ENCODE results near the gene GRAMD2A. TPM values are rescaled to one million over a fixed set of nuclear protein-coding genes. Genes with fewer than 3 reads are reported as not detected.

Gene GRAMD2A
- total RNA-seq, 4 donors from 2014 or later = 0.67 to 4.1 TPM; not detected in 2

DNA sequence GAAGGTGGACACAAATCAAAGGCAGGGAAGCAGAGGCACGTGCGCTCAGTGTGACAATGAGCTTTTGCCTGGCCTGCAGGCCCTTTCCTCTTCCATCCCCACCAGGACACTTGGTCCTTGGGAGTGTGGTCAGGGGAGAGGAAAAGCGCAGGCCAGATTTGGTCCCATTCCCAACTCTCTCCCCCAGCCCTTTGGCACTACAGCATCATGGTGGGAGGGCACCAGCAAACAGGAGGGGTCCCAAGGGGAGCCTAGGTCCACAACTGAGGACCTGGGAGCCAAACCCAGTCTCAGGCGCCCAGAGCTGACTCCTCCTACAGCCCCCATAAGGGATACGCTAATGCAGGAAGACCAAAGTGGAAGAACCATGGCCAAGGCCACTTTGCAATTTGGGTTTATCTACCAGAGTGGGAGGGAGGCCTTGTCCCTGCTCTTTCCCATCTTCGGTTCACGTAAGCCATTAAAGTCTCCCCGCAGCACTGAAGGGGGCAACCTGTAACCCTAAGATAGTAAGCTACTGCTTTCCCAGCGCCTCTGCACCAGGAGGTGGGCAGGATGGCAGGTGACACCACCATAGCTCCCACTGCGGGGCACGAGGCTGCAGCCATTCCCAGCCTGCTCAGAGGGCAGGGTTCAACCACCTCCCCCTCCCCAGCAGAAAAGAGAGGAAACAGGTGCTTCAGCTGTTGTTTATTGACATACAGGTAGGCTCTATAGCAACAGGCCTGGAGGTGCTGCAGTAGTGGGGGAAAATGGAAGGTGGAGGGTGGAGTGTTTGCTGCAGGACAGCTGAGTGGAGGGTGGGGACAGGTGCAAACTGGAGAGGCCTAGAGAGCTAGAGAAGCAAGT lies 993 bp upstream of the GRAMD2A start:
- no peak overlapping the region for H3K27ac ChIP-seq
- intact Hi-C loops (cut with DNase I; ENCODE audit: low total_unique reads) = no loop called here
- no peak overlapping the region for H3K4me3 ChIP-seq
- no peaks in the 10 kb centered on the region for H3K36me3 ChIP-seq
- H3K9me3 ChIP-seq = no peaks in the 10 kb centered on the region
- peaks cover 0 to 11% of the 10 kb centered on the region in 2 donors for H3K27me3 ChIP-seq
- DNase-seq = no peak
- TF ChIP-seq, protein P1, sequence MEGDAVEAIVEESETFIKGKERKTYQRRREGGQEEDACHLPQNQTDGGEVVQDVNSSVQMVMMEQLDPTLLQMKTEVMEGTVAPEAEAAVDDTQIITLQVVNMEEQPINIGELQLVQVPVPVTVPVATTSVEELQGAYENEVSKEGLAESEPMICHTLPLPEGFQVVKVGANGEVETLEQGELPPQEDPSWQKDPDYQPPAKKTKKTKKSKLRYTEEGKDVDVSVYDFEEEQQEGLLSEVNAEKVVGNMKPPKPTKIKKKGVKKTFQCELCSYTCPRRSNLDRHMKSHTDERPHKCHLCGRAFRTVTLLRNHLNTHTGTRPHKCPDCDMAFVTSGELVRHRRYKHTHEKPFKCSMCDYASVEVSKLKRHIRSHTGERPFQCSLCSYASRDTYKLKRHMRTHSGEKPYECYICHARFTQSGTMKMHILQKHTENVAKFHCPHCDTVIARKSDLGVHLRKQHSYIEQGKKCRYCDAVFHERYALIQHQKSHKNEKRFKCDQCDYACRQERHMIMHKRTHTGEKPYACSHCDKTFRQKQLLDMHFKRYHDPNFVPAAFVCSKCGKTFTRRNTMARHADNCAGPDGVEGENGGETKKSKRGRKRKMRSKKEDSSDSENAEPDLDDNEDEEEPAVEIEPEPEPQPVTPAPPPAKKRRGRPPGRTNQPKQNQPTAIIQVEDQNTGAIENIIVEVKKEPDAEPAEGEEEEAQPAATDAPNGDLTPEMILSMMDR (IDR thresholded peaks at IDR 0.05) = no peak
- no peak for TF ChIP-seq POLR2A (IDR thresholded peaks at IDR 0.05)
- H3K4me1 ChIP-seq = peaks cover 0 to 5% of the 10 kb centered on the region in 2 donors

DNA sequence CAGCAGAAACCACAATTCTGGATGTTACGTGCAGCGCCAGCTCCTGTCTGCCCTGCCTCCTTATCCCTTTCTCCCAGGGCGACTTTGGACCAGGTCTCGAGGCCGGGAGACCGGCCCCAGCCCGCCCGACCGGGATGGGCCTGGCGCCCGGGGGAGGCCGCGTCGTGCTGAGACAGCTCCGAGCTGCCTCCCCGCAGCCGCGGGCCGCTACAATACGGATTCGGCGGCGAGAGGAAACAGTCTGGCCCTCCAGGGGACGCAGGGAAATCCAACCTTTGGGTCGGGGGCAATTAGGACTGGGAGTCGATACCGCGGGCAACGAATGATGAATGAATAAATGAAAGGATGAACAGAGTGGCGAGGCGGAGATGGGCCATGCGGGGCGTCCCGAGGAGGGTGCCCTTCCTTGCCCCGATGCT lies 537 bp downstream of the GRAMD2A start:
- no peak overlapping the region for H3K27ac ChIP-seq
- intact Hi-C loops (cut with DNase I; ENCODE audit: low total_unique reads) = no loop called here
- TF ChIP-seq, protein P1 (IDR thresholded peaks at IDR 0.05) = no peak

GRCh38 chr15:72196409-72197040 lies 1.1 kb downstream of the GRAMD2A start:
- Histone ChIP-seq H3K27me3 (peaks cover 0 to 11% of the 10 kb centered on the region in 2 donors), H3K9me3 (no peaks in the 10 kb centered on the region), H3K4me1 (peaks cover 0 to 5% of the 10 kb centered on the region in 2 donors), H3K27ac (no peak overlapping the region), H3K4me3 (no peak overlapping the region), H3K36me3 (no peaks in the 10 kb centered on the region)
- intact Hi-C loops (cut with DNase I; ENCODE audit: low total_unique reads) = no loop called here
- TF ChIP-seq, protein P1 (IDR thresholded peaks at IDR 0.05) = no peak
- TF ChIP-seq POLR2A (IDR thresholded peaks at IDR 0.05) = no peak
- DNase-seq = no peak

More for the DNA sequence above, 537 bp downstream of the GRAMD2A start:
- peaks cover 0 to 11% of the 10 kb centered on the region in 2 donors for H3K27me3 ChIP-seq
- no peaks in the 10 kb centered on the region for H3K9me3 ChIP-seq
- peak overlapping the region in 1 of 2 donors; percentile 34 for H3K4me3 ChIP-seq
- DNase-seq = no peak
- no peaks in the 10 kb centered on the region for H3K36me3 ChIP-seq
- peaks cover 0 to 5% of the 10 kb centered on the region in 2 donors for H3K4me1 ChIP-seq

DNA sequence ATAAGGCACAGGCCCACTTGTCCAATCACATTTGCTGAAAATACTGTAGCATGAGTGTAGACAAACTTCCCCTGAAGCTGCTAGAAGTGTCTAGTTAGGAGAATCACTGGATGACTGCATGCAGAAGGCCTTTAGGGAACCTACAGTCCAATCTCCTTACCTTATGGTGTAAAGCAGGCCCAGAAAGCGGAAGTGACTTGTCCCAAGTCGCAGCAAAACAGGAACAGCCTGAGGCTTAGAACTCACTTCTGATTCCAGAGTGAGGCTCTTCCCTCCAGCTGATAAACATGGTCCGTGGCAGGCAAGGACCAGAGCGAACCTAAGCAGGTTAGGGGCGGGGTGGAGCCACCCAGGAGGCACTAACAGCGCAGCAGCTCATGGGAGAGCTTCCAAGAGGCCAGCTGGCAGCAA lies 2.5 kb downstream of the GRAMD2A start:
- H3K4me3 ChIP-seq = no peak overlapping the region
- TF ChIP-seq, protein P1 (IDR thresholded peaks at IDR 0.05) = no peak

DNA sequence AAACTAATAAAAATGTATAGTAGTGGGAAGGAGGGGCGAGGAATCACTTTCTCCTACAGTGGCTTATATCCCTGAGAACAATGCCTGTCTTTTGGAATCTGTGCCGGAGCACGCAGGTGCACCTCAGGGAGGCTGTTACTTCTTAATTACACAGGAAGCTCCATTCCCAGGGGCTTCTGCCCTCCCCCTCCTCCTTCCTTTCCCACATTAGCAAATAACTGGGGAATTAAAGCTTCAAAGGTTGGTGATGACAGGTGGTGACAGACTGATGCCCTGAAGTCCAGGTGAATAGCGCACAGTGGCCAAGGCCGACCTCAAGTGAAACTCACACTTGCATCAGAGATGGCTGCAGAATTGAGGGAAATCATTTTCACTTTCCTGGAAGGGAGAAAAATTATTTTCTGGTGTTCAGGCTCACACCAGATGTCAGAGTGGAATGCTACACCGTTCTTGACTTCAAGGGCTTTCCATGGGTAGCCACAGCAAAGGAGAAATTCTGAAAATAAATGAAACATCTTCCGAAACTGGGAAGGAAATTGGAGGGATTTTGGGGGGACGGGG lies 3.7 kb downstream of the GRAMD2A start:
- no peak for TF ChIP-seq POLR2A (IDR thresholded peaks at IDR 0.05)
- TF ChIP-seq, protein P1 (IDR thresholded peaks at IDR 0.05) = no peak
- intact Hi-C loops (cut with DNase I; ENCODE audit: low total_unique reads) = no loop called here
- no peak overlapping the region for H3K4me3 ChIP-seq
- H3K9me3 ChIP-seq = no peaks in the 10 kb centered on the region
- H3K27ac ChIP-seq = no peak overlapping the region
- peaks cover 0 to 11% of the 10 kb centered on the region in 2 donors for H3K27me3 ChIP-seq
- H3K4me1 ChIP-seq = peaks cover 0 to 5% of the 10 kb centered on the region in 2 donors
- no peaks in the 10 kb centered on the region for H3K36me3 ChIP-seq
- DNase-seq = no peak

More for the DNA sequence above, 2.5 kb downstream of the GRAMD2A start:
- DNase-seq = no peak
- Histone ChIP-seq H3K9me3 (no peaks in the 10 kb centered on the region), H3K27me3 (peaks cover 0 to 11% of the 10 kb centered on the region in 2 donors), H3K4me1 (peaks cover 0 to 5% of the 10 kb centered on the region in 2 donors), H3K27ac (no peak overlapping the region), H3K36me3 (no peaks in the 10 kb centered on the region)
- intact Hi-C loops (cut with DNase I; ENCODE audit: low total_unique reads) = no loop called here

Measured in uterus (tissue), 4 donors.